Breast epithelium (tissue), 3 donors: ENCODE measurements around the gene MYBPC3.

Experiments used
- POLR2A ChIP-seq: fragments of 450-650 bp; IDR thresholded peaks from one replicate; pipeline ENCODE4 v1.6.1; 2016; ENCODE audit warnings: antibody characterized with exemption, mild to moderate bottlenecking, moderate library complexity
- TF ChIP-seq, protein P1 (sequence below), 3 donors: fragments of 450-650 bp; IDR thresholded peaks; one replicate each; pipeline ENCODE4 v1.5.1; 2016 to 2017; ENCODE audit warnings: antibody characterized with exemption in 3 of 3, mild to moderate bottlenecking in 3 of 3, moderate library complexity in 3 of 3

- TF ChIP-seq, protein P1, sequence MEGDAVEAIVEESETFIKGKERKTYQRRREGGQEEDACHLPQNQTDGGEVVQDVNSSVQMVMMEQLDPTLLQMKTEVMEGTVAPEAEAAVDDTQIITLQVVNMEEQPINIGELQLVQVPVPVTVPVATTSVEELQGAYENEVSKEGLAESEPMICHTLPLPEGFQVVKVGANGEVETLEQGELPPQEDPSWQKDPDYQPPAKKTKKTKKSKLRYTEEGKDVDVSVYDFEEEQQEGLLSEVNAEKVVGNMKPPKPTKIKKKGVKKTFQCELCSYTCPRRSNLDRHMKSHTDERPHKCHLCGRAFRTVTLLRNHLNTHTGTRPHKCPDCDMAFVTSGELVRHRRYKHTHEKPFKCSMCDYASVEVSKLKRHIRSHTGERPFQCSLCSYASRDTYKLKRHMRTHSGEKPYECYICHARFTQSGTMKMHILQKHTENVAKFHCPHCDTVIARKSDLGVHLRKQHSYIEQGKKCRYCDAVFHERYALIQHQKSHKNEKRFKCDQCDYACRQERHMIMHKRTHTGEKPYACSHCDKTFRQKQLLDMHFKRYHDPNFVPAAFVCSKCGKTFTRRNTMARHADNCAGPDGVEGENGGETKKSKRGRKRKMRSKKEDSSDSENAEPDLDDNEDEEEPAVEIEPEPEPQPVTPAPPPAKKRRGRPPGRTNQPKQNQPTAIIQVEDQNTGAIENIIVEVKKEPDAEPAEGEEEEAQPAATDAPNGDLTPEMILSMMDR (IDR thresholded peaks at IDR 0.05), result no peak
- no peak for TF ChIP-seq POLR2A
Measured at GRCh38 chr11:47380078-47380477, 27.6 kb upstream of the MYBPC3 start.
